Body of pancreas (tissue), 4 donors: ENCODE results near the gene CTLA4.

Experiments used
- CTCF ChIP-seq, 7 experiments: fragments of 450-650 bp in 4 of 7; fragments of 200-600 bp in 3 of 7; sonication (generic) in 3 of 7; IDR thresholded peaks; one replicate each; pipeline ENCODE4 v1.5.1; 2016 to 2019; ENCODE audit warnings: antibody characterized with exemption in 7 of 7
- POLR2A ChIP-seq, 3 donors: fragments of 450-650 bp; IDR thresholded peaks; one replicate each; pipeline ENCODE4 v1.6.1; 2016; ENCODE audit warnings: antibody characterized with exemption in 3 of 3, mild to moderate bottlenecking in 2 of 3

GRCh38 chr2:203908066-203908796 is 40.7 kb downstream of the CTLA4 start:
- TF ChIP-seq CTCF (IDR thresholded peaks at IDR 0.05) (no peak), POLR2A (IDR thresholded peaks at IDR 0.05) (no peak)
